Nephron progenitor cell (in vitro differentiated cells): ENCODE measurements around the gene RNPS1.

Source experiments
- DNase-seq: peaks from one replicate; pipeline ENCODE4 v3.0.0; 2021
- H3K27ac Mint-ChIP-seq: 2 replicates; pipeline ENCODE4 v1.8.0; 2021; ENCODE audit warnings: mild to moderate bottlenecking, moderate library complexity, mixed read lengths
- H3K27me3 Mint-ChIP-seq: 2 replicates; pipeline ENCODE4 v1.8.0; 2021; ENCODE audit warnings: mild to moderate bottlenecking, low read depth, mixed read lengths; ENCODE audit not compliant: poor library complexity
- H3K36me3 Mint-ChIP-seq: 2 replicates; pipeline ENCODE4 v1.8.0; 2021; ENCODE audit warnings: low read depth, mixed read lengths
- H3K4me1 Mint-ChIP-seq: 2 replicates; pipeline ENCODE4 v1.8.0; 2021; ENCODE audit warnings: mixed read lengths
- H3K4me3 Mint-ChIP-seq: 2 replicates; pipeline ENCODE4 v1.8.0; 2021; ENCODE audit warnings: mild to moderate bottlenecking, moderate library complexity, mixed read lengths
- H3K9me3 Mint-ChIP-seq: 2 replicates; pipeline ENCODE4 v1.8.0; 2021; ENCODE audit warnings: mild to moderate bottlenecking, moderate library complexity, mixed read lengths
- CTCF ChIP-seq: fragments of 200-600 bp; sonication (generic); IDR thresholded peaks from 2 replicates; pipeline ENCODE4 v1.5.0; 2021; ENCODE audit warnings: antibody characterized with exemption

The RNPS1 gene

GRCh38 chr16:2235695-2236336 is 32.1 kb downstream of the RNPS1 start:
- H3K27ac Mint-ChIP-seq, result no peak overlapping the region
- no peaks in the 10 kb centered on the region for H3K4me1 Mint-ChIP-seq
- no peak overlapping the region for H3K4me3 Mint-ChIP-seq
- peaks cover 33% of the 10 kb centered on the region for H3K27me3 Mint-ChIP-seq
- no peak for TF ChIP-seq CTCF
- H3K36me3 Mint-ChIP-seq, result peaks cover 7% of the 10 kb centered on the region
- no peak for DNase-seq
- no peaks in the 10 kb centered on the region for H3K9me3 Mint-ChIP-seq

- H3K4me3 Mint-ChIP-seq, result no peak overlapping the region
Measured at GRCh38 chr16:2235234-2235651, 32.7 kb downstream of the RNPS1 start.

GRCh38 chr16:2234813-2235170 is 33.1 kb downstream of the RNPS1 start:
- no peak for TF ChIP-seq CTCF
- no peak overlapping the region for H3K27ac Mint-ChIP-seq
- peaks cover 5% of the 10 kb centered on the region for H3K36me3 Mint-ChIP-seq
- no peak overlapping the region for H3K4me3 Mint-ChIP-seq
- DNase-seq, result no peak
- H3K9me3 Mint-ChIP-seq, result no peaks in the 10 kb centered on the region
- peaks cover 33% of the 10 kb centered on the region for H3K27me3 Mint-ChIP-seq
- no peaks in the 10 kb centered on the region for H3K4me1 Mint-ChIP-seq

More at GRCh38 chr16:2235234-2235651, 32.7 kb downstream of the RNPS1 start:
- H3K9me3 Mint-ChIP-seq, result no peaks in the 10 kb centered on the region
- H3K4me1 Mint-ChIP-seq, result no peaks in the 10 kb centered on the region
- no peak for TF ChIP-seq CTCF
- H3K27me3 Mint-ChIP-seq, result peaks cover 33% of the 10 kb centered on the region
- DNase-seq, result no peak
- no peak overlapping the region for H3K27ac Mint-ChIP-seq
- H3K36me3 Mint-ChIP-seq, result peaks cover 7% of the 10 kb centered on the region

GRCh38 chr16:2233872-2234812 is 33.8 kb downstream of the RNPS1 start:
- no peak overlapping the region for H3K27ac Mint-ChIP-seq
- DNase-seq, result no peak
- TF ChIP-seq CTCF, result no peak
- H3K9me3 Mint-ChIP-seq, result no peaks in the 10 kb centered on the region
- peaks cover 28% of the 10 kb centered on the region for H3K27me3 Mint-ChIP-seq
- no peaks in the 10 kb centered on the region for H3K36me3 Mint-ChIP-seq
- H3K4me1 Mint-ChIP-seq, result no peaks in the 10 kb centered on the region
- H3K4me3 Mint-ChIP-seq, result no peak overlapping the region

- H3K4me1 Mint-ChIP-seq, result no peaks in the 10 kb centered on the region
- no peaks in the 10 kb centered on the region for H3K9me3 Mint-ChIP-seq
- H3K27me3 Mint-ChIP-seq, result peaks cover 22% of the 10 kb centered on the region
- TF ChIP-seq CTCF, result no peak
- DNase-seq, result no peak
- H3K27ac Mint-ChIP-seq, result no peak overlapping the region
- H3K36me3 Mint-ChIP-seq, result no peaks in the 10 kb centered on the region
- H3K4me3 Mint-ChIP-seq, result no peak overlapping the region
Measured at GRCh38 chr16:2233046-2233775, 34.7 kb downstream of the RNPS1 start.
